ENCODE measurements around the gene NDUFV1. TPM values are rescaled to one million over a fixed set of nuclear protein-coding genes. Genes with fewer than 3 reads are reported as not detected.

Gene NDUFV1
- total RNA-seq, 4 donors from 2014 or later = 306 to 608 (median 365) TPM

GRCh38 chr11:67613313-67613959 is 6.7 kb downstream of the NDUFV1 start:
- Histone ChIP-seq H3K9me3 (no peaks in the 10 kb centered on the region), H3K27me3 (peaks cover 0 to 2% (median 0%) of the 10 kb centered on the region in 3 donors), H3K4me1 (peaks cover 0 to 12% of the 10 kb centered on the region in 2 donors), H3K36me3 (peaks cover 0 to 44% of the 10 kb centered on the region in 2 donors), H3K27ac (peak overlapping the region in 2 of 4 donors; percentile 19 to 39), H3K4me3 (peak overlapping the region in 3 of 4 donors; percentile 30 to 37 (median 32))
- in situ Hi-C loops (cut with MboI; ENCODE audit: low sequenced_read_pairs in 4 of 4) (no loop called here), intact Hi-C loops (cut with DNase I; ENCODE audit: low total_unique reads) (no loop called here)
- no peak for ATAC-seq
- TF ChIP-seq CTCF (IDR thresholded peaks at IDR 0.05 in 4 of 5, conservative IDR thresholded peaks at IDR 0.05 in 1 of 5) (no peak), POLR2A (IDR thresholded peaks at IDR 0.05) (no peak)
- DNase-seq = no peak

DNA sequence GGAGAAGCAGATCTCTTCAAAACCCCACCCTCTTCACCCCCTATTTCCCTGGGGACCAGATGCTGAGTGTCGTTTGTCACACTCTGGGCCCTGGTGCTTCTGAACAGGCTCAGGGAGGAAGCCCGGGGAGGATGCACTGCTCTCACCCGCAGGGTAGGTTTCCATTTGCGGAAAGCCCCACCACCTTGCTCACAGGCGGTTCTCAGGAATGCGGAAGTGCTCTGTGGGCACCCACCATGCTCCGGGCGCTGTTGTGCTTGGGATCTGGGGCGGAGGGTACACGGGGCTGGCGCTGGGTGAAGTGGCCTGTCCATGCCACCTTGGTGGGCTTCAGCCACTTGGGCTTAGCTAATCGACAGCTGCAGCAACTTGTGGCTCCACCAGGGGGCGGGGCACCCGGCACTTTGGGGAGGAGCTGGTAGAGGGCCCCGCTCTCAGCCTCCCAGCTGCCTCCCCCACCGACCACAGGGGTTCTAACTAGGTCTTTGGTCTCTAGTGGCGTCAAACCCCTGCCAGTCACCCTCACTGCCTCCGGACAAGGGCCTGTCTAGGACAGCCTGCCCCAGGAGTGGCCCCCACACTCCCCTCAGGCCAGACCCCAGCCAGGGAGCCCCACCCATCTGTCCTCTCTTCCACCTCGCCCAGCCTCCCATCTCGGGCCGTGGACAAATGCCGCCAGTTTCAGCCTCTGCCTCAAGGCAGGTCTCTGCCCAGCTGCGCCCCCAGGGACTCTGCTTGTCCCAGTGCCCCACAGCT is 7.4 kb downstream of the NDUFV1 start:
- Histone ChIP-seq H3K36me3 (peaks cover 0 to 37% of the 10 kb centered on the region in 2 donors), H3K4me3 (peak overlapping the region; percentile 30 to 37 (median 32)), H3K27me3 (peaks cover 0 to 2% (median 0%) of the 10 kb centered on the region in 3 donors), H3K4me1 (peaks cover 0 to 8% of the 10 kb centered on the region in 2 donors), H3K27ac (peak overlapping the region in 2 of 4 donors; percentile 19 to 39), H3K9me3 (no peaks in the 10 kb centered on the region)
- in situ Hi-C loops (cut with MboI; ENCODE audit: low sequenced_read_pairs in 4 of 4) = no loop called here
- TF ChIP-seq POLR2A (IDR thresholded peaks at IDR 0.05) (no peak), CTCF (IDR thresholded peaks at IDR 0.05 in 4 of 5, conservative IDR thresholded peaks at IDR 0.05 in 1 of 5) (peak; percentile 49 to 79 (median 74))
- peak in 1 of 2 donors; percentile 45 for DNase-seq
- intact Hi-C loops (cut with DNase I; ENCODE audit: low total_unique reads) = no loop called here
- peak; percentile 31 to 41 for ATAC-seq

GRCh38 chr11:67614730-67615714 is 8.3 kb downstream of the NDUFV1 start:
- peak in 1 of 2 donors; percentile 35 for DNase-seq
- ATAC-seq = peak; percentile 9 to 67
- Histone ChIP-seq H3K36me3 (peaks cover 0 to 29% of the 10 kb centered on the region in 2 donors), H3K4me1 (peaks cover 0 to 8% of the 10 kb centered on the region in 2 donors), H3K27ac (no peak overlapping the region), H3K27me3 (peaks cover 0 to 2% (median 0%) of the 10 kb centered on the region in 3 donors), H3K9me3 (no peaks in the 10 kb centered on the region), H3K4me3 (peak overlapping the region in 1 of 4 donors; percentile 30)
- in situ Hi-C loops (cut with MboI; ENCODE audit: low sequenced_read_pairs in 4 of 4) (no loop called here), intact Hi-C loops (cut with DNase I; ENCODE audit: low total_unique reads) (loop anchor here (1.0 kb wide), 1 partner anchor 44 kb away; no protein-coding TSS in a partner anchor)
- peak in 4 of 5 experiments; percentile 41 to 59 (median 52) for TF ChIP-seq CTCF (IDR thresholded peaks at IDR 0.05 in 4 of 5, conservative IDR thresholded peaks at IDR 0.05 in 1 of 5)
- TF ChIP-seq POLR2A (IDR thresholded peaks at IDR 0.05) = no peak

DNA sequence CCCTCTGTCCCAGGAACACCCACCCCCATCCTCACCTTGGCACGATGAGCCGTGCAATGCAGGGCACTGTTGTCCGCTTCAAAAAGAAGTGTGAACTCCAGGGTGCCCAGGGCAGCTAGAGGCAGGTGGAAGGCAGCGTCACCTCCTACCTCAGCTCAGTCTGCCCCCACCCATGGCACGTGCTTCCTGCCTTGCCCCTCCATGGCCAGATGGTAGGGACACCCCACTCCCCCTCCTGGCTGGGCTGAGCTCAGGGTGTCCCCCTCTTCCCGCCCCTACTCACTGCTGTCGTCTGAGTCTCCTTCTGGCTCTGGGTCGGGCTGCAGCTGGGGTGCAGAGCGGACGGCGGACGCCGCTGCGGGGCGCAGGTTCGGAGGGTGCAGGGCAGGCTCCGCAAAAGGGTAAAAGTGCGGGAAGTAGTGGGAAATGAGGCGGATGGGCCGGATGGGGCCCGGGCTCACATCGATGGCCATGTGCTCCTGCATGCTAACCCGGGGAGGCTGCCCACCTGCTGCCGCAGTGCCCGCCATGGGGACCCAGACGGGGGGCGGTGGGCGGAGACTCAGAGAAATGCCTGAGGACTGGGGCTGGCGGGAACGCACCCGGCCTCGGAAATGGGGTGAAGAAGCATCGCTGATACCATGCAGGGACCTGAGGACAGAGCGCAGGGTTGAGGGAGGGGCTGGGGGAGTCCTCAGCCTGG is 9.1 kb downstream of the NDUFV1 start:
- Histone ChIP-seq H3K4me1 (peaks cover 0 to 8% of the 10 kb centered on the region in 2 donors), H3K27me3 (peaks cover 0 to 2% (median 0%) of the 10 kb centered on the region in 3 donors), H3K27ac (no peak overlapping the region), H3K4me3 (no peak overlapping the region), H3K36me3 (peaks cover 0 to 20% of the 10 kb centered on the region in 2 donors), H3K9me3 (no peaks in the 10 kb centered on the region)
- in situ Hi-C loops (cut with MboI; ENCODE audit: low sequenced_read_pairs in 4 of 4) = no loop called here
- intact Hi-C loops (cut with DNase I; ENCODE audit: low total_unique reads) = loop anchor here (1.0 kb wide), 1 partner anchor 43 kb away; no protein-coding TSS in a partner anchor
- peak in 1 of 5 experiments; percentile 16 for TF ChIP-seq CTCF (IDR thresholded peaks at IDR 0.05 in 4 of 5, conservative IDR thresholded peaks at IDR 0.05 in 1 of 5)
- no peak for TF ChIP-seq POLR2A (IDR thresholded peaks at IDR 0.05)
- ATAC-seq (peak in 1 of 2 donors; percentile 7), DNase-seq (no peak)
